Transverse colon (tissue), 4 donors: Measurements from ENCODE around the gene PRKAG1. TPM values are rescaled to one million over a fixed set of nuclear protein-coding genes. Genes with fewer than 3 reads are reported as not detected.

Source experiments
- DNase-seq: peaks from one replicate; pipeline ENCODE4 v3.0.0-alpha.2; 2019
- H3K27ac ChIP-seq, 4 donors: fragments of 200-600 bp; sonication (generic); 2 replicates each; pipeline ENCODE4 v1.5.1; 2016 to 2018; ENCODE audit warnings: inconsistent platforms in 4 of 4
- H3K27me3 ChIP-seq: fragments of 200-600 bp; sonication (generic); 2 replicates; pipeline ENCODE4 v1.5.1; 2017; ENCODE audit warnings: inconsistent platforms
- H3K36me3 ChIP-seq, 4 donors: fragments of 200-600 bp; sonication (generic); 2 replicates each; pipeline ENCODE4 v1.5.1; 2017 to 2019; ENCODE audit warnings: inconsistent platforms in 4 of 4
- H3K4me1 ChIP-seq, 4 donors: fragments of 200-600 bp; sonication (generic); 2 replicates each; pipeline ENCODE4 v1.5.1; 2017 to 2020; ENCODE audit warnings: inconsistent platforms in 4 of 4
- H3K4me3 ChIP-seq, 4 donors: fragments of 200-600 bp; sonication (generic); 1 replicate in 1 of 4; 2 replicates in 3 of 4; pipeline versions ENCODE4 v1.5.1 to v1.6.1; 2017 to 2019; ENCODE audit warnings: inconsistent platforms in 4 of 4
- H3K9me3 ChIP-seq, 2 donors: fragments of 200-600 bp; sonication (generic); 2 replicates each; pipeline ENCODE4 v1.5.1; 2017 to 2019; ENCODE audit warnings: inconsistent platforms in 2 of 2
- EP300 ChIP-seq: sonication (generic); formaldehyde crosslinking; IDR thresholded peaks from one replicate; pipeline ENCODE4 v1.6.1; 2017; ENCODE audit warnings: antibody characterized with exemption, low read depth
- POLR2A ChIP-seq: fragments of 450-650 bp; IDR thresholded peaks from one replicate; pipeline ENCODE4 v1.6.1; 2016; ENCODE audit warnings: antibody characterized with exemption, mild to moderate bottlenecking, moderate library complexity
- POLR2AphosphoS5 ChIP-seq, 3 donors: sonication (generic); formaldehyde crosslinking; IDR thresholded peaks; one replicate each; pipeline ENCODE4 v1.6.1; 2016; ENCODE audit warnings: antibody characterized with exemption in 3 of 3
- WGBS, 2 donors: methylation state at CpG; one replicate each; pipeline ENCODE4 v1.1.5; 2018; ENCODE audit warnings: low coverage in 1 of 2; 5-methylcytosine and 5-hydroxymethylcytosine counted together
- in situ Hi-C, 4 donors: fragments of 200-750 bp; cut with MboI; loops; one replicate each; pipeline versions ENCODE4 v1.15.0 to v1.15.1; 2017; ENCODE audit warnings: low sequenced_read_pairs in 3 of 4, low pct_ligation_motif_present in 1 of 4, low pct_unique_long_range_greater_than_20kb in 1 of 4
- intact Hi-C: fragments of 100-400 bp; cut with DNase I; formaldehyde crosslinking; loops from one replicate; pipeline ENCODE4 v1.15.1; 2023; ENCODE audit warnings: low total_unique reads
- total RNA-seq, 4 donors: library from RNA; depleted of rRNA; stranded (reverse); fragments of >200 nt; gene quantifications; one replicate each; pipeline ENCODE4 v1.1.0, GENCODE V29; 2016
- TF ChIP-seq, protein P1 (sequence below), 5 experiments: fragments of 200-600 bp in 3 of 5; fragments of 450-650 bp in 2 of 5; sonication (generic) in 3 of 5; IDR thresholded peaks; 1 replicate in 2 of 5; 2 replicates in 3 of 5; pipeline ENCODE4 v1.5.1; 2016 to 2017; ENCODE audit warnings: antibody characterized with exemption in 5 of 5, inconsistent platforms in 3 of 5, mild to moderate bottlenecking in 2 of 5, moderate library complexity in 1 of 5

PRKAG1 gene
- total RNA-seq, 4 donors from 2014 or later = 21.7 to 44.0 (median 42.3) TPM

DNA sequence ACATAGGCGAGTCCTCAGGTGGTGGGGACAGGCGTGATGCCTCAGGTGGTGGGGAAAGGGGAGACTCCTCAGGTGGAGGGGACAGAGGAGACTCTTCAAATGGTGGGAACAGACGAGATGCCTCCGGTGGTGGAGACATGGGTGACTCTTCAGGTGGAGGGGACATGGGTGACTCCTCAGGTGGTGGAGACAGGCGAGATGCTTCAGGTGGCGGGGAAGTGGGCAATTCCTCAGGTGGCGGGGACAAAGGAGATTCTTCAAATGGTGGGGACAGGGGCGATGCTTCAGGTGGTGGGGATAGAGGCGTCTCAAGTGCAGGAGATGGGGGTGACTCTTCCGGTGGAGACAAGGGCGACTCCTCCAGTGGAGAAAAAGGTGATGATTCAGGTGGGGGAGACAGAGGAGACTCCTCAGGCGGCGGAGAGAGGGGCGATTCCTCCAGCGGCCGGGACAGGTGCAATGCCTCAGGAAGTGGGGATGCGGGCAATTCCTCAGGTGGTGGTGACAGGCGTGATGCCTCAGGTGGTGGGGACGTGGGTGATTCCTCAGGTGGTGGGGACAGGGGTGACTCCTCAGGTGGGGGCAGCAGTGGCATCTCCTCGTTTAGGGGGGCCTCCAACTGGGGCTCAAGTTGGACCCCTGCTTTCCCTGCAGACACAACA, 33.3 kb upstream of the PRKAG1 start:
- intact Hi-C loops (no loop called here), in situ Hi-C loops (no loop called here)
- no peak for DNase-seq
- Histone ChIP-seq H3K9me3 (no peaks in the 10 kb centered on the region), H3K4me1 (peaks cover 18 to 20% (median 19%) of the 10 kb centered on the region in 4 donors), H3K36me3 (peaks cover 0 to 65% (median 31%) of the 10 kb centered on the region in 4 donors), H3K27ac (no peak overlapping the region), H3K4me3 (no peak overlapping the region), H3K27me3 (no peaks in the 10 kb centered on the region)
- TF ChIP-seq POLR2AphosphoS5 (IDR thresholded peaks at IDR 0.05) (no peak), EP300 (no peak), POLR2A (no peak)
- TF ChIP-seq, protein P1, sequence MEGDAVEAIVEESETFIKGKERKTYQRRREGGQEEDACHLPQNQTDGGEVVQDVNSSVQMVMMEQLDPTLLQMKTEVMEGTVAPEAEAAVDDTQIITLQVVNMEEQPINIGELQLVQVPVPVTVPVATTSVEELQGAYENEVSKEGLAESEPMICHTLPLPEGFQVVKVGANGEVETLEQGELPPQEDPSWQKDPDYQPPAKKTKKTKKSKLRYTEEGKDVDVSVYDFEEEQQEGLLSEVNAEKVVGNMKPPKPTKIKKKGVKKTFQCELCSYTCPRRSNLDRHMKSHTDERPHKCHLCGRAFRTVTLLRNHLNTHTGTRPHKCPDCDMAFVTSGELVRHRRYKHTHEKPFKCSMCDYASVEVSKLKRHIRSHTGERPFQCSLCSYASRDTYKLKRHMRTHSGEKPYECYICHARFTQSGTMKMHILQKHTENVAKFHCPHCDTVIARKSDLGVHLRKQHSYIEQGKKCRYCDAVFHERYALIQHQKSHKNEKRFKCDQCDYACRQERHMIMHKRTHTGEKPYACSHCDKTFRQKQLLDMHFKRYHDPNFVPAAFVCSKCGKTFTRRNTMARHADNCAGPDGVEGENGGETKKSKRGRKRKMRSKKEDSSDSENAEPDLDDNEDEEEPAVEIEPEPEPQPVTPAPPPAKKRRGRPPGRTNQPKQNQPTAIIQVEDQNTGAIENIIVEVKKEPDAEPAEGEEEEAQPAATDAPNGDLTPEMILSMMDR (IDR thresholded peaks at IDR 0.05) = no peak
- WGBS, 2 donors = 82 to 90% methylated on average over 4 to 20 of the region's 20 CpGs

DNA sequence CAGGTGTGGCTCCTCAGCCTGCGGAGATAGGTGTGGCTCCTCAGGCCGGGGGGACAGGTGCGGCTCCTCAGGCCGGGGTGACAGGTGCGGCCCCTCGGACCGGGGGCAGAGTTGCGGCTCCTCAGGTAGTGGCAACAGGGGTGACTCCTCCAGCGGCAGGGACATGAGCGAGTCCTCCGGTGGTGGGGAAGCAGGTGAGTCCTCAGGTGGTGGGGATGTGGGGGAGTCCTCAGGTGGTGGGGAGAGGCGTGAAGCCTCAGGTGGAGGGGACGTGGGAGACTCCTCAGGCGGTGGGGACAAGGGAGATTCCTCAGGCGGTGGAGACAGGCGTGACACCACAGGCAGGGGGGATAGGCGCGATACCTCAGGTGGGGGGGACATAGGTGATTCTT, 32.8 kb upstream of the PRKAG1 start:
- H3K9me3 ChIP-seq = no peaks in the 10 kb centered on the region
- H3K4me1 ChIP-seq = peaks cover 12 to 14% (median 13%) of the 10 kb centered on the region in 4 donors
- H3K27me3 ChIP-seq = no peaks in the 10 kb centered on the region
- no peak overlapping the region for H3K4me3 ChIP-seq
- 91% methylated on average over 18 of the region's 18 CpGs; no CpG with 5 or more reads in 1 of the 2 donors for WGBS, 2 donors
- TF ChIP-seq EP300 = no peak
- TF ChIP-seq POLR2A = no peak
- no peak for TF ChIP-seq POLR2AphosphoS5 (IDR thresholded peaks at IDR 0.05)
- TF ChIP-seq, protein P1 (IDR thresholded peaks at IDR 0.05) = no peak
- DNase-seq = no peak
- H3K36me3 ChIP-seq = peaks cover 0 to 70% (median 34%) of the 10 kb centered on the region in 4 donors
- intact Hi-C loops = no loop called here
- no peak overlapping the region for H3K27ac ChIP-seq
- in situ Hi-C loops = no loop called here

DNA sequence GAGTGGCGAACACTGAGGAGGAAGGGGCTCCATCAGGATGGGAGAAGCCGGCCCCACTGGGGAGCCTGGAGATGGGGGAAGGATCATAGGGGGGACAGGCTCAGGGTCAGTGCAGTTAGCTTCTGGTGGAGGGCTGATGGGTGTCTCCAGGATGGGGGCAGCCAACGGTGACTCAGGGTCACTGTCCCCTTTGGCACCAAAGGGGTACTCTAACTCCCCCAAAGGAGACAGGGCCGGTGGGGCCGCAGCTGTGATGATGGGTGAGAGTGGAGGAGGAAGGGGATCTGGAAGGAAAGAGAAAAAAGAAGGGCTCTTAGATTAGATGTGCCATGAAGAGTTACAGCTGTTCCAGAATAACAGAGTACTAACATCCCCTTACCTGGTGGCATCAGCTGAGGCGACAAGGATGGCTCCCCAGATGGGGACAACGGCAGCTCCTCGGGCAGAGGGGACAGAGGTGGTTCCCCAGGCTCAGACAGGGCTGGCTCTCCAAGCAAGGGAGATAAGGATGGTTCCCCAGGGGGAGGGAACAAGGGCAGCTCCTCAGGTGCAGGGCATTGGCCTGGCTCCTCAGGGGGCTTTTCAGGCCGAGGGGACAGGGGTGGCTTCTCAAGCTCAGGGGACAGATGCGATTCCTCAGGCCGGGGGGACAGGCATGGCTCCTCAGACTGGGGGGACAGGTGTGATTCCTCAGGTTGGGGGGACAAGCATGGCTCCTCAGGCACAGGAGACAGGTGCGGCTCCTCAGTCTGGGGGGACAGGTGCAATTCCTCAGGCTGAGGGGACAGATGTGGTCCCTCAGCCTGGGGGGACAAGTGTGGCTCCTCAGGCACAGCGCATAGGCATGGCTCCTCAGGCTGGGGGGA, 32.2 kb upstream of the PRKAG1 start:
- H3K4me3 ChIP-seq = no peak overlapping the region
- intact Hi-C loops (no loop called here), in situ Hi-C loops (no loop called here)
- DNase-seq = no peak
- H3K4me1 ChIP-seq = peaks cover 6 to 8% (median 8%) of the 10 kb centered on the region in 4 donors
- peaks cover 0 to 76% (median 37%) of the 10 kb centered on the region in 4 donors for H3K36me3 ChIP-seq
- 94 to 97% methylated on average over 2 to 13 of the region's 13 CpGs for WGBS, 2 donors
- no peak overlapping the region for H3K27ac ChIP-seq
- TF ChIP-seq, protein P1 (IDR thresholded peaks at IDR 0.05) = no peak
- TF ChIP-seq POLR2A (no peak), POLR2AphosphoS5 (IDR thresholded peaks at IDR 0.05) (no peak)
- H3K9me3 ChIP-seq = no peaks in the 10 kb centered on the region
- H3K27me3 ChIP-seq = no peaks in the 10 kb centered on the region

DNA sequence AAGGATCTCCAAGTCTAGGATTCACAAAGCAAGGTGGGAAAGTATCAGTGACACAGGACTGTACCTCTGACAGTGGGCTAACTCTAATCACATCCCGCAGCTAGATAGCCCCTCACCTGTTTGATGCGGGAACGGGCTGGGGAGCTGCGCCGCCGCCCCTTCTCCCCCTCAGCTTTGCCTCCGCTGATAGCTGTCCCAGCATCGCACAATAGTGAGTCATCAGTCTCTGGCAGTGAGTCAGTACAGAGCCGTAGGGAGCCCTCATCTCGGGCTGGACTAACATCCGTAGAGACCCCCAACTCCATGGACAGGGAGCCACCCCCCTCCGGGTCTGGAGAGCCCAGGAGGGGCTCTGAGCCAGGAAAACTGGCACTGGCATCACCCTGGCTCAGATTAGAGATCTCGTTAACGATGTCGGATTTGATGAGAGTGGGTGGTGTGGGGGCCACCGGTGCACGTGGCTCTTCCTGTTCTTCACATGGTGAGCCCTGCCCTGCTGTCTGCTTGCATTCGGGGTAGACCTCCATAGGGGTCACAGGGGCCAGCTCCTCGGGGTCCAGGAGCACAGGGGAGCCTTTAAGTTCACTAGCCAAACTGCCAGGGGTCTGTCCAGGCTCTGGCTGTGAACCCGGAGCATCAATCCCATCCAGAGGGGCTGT, 31.1 kb upstream of the PRKAG1 start:
- Histone ChIP-seq H3K27ac (no peak overlapping the region), H3K27me3 (no peaks in the 10 kb centered on the region), H3K36me3 (peaks cover 0 to 84% (median 41%) of the 10 kb centered on the region in 4 donors), H3K4me1 (no peaks in the 10 kb centered on the region), H3K9me3 (no peaks in the 10 kb centered on the region), H3K4me3 (no peak overlapping the region)
- 86% methylated on average over 20 of the region's 20 CpGs; no CpG with 5 or more reads in 1 of the 2 donors for WGBS, 2 donors
- in situ Hi-C loops (no loop called here), intact Hi-C loops (loop anchor here (2.0 kb wide), 1 partner anchor 19 kb away; no protein-coding TSS in a partner anchor)
- TF ChIP-seq, protein P1 (IDR thresholded peaks at IDR 0.05) = no peak
- DNase-seq = no peak
